Lower leg skin (tissue), 4 donors: ENCODE results near the gene KLHL10. TPM values are rescaled to one million over a fixed set of nuclear protein-coding genes. Genes with fewer than 3 reads are reported as not detected.

ENCODE experiments used
- DNase-seq, 2 donors: peaks; one replicate each; pipeline ENCODE4 v3.0.0-alpha.2; 2019; ENCODE audit warnings: low spot score in 2 of 2
- H3K4me3 ChIP-seq: fragments of 200-600 bp; sonication (generic); 2 replicates; pipeline ENCODE4 v1.5.1; 2017; ENCODE audit warnings: mild to moderate bottlenecking, low read depth; ENCODE audit not compliant: poor library complexity, severe bottlenecking
- CTCF ChIP-seq, 3 donors: fragments of 450-650 bp; IDR thresholded peaks; one replicate each; pipeline ENCODE4 v1.5.1; 2016; ENCODE audit warnings: antibody characterized with exemption in 3 of 3, mild to moderate bottlenecking in 3 of 3, moderate library complexity in 2 of 3
- POLR2A ChIP-seq, 2 donors: fragments of 450-650 bp; IDR thresholded peaks; one replicate each; pipeline ENCODE4 v1.6.1; 2016 to 2017; ENCODE audit warnings: antibody characterized with exemption in 2 of 2, mild to moderate bottlenecking in 1 of 2, moderate library complexity in 1 of 2
- WGBS, 2 donors: methylation state at CpG; one replicate each; pipeline ENCODE4 v1.1.5; 2018; 5-methylcytosine and 5-hydroxymethylcytosine counted together
- intact Hi-C: fragments of 100-400 bp; cut with DNase I; formaldehyde crosslinking; loops from one replicate; pipeline ENCODE4 v1.15.0; 2023; ENCODE audit warnings: low total_unique reads
- total RNA-seq, 4 donors: library from RNA; depleted of rRNA; stranded (reverse); fragments of >200 nt; gene quantifications; one replicate each; pipeline ENCODE4 v1.1.0, GENCODE V29; 2016

KLHL10 gene
- total RNA-seq, 4 donors from 2014 or later = not detected

GRCh38 chr17:41813152-41813680 is 24.4 kb upstream of the KLHL10 start:
- no peak for DNase-seq
- intact Hi-C loops = no loop called here
- WGBS, 2 donors = 27 to 30% methylated on average over 11 to 12 of the region's 12 CpGs
- TF ChIP-seq POLR2A (IDR thresholded peaks at IDR 0.05) (no peak), CTCF (IDR thresholded peaks at IDR 0.05) (no peak)
- H3K4me3 ChIP-seq = no peak overlapping the region

GRCh38 chr17:41813699-41814124 is 23.9 kb upstream of the KLHL10 start:
- intact Hi-C loops = no loop called here
- 66 to 69% methylated on average over 9 of the region's 9 CpGs for WGBS, 2 donors

GRCh38 chr17:41814195-41814594 is 23.4 kb upstream of the KLHL10 start:
- 43 to 50% methylated on average over 1 of the region's 1 CpG for WGBS, 2 donors
- intact Hi-C loops = no loop called here
- TF ChIP-seq CTCF (IDR thresholded peaks at IDR 0.05) (no peak), POLR2A (IDR thresholded peaks at IDR 0.05) (no peak)
- no peak overlapping the region for H3K4me3 ChIP-seq
- no peak for DNase-seq

More at GRCh38 chr17:41813699-41814124, 23.9 kb upstream of the KLHL10 start:
- TF ChIP-seq CTCF (IDR thresholded peaks at IDR 0.05) (no peak), POLR2A (IDR thresholded peaks at IDR 0.05) (no peak)
- DNase-seq = no peak
- no peak overlapping the region for H3K4me3 ChIP-seq

- DNase-seq = no peak
- intact Hi-C loops = no loop called here
- WGBS, 2 donors = 94 to 95% methylated on average over 20 to 22 of the region's 23 CpGs
- TF ChIP-seq POLR2A (IDR thresholded peaks at IDR 0.05) (no peak), CTCF (IDR thresholded peaks at IDR 0.05) (no peak)
- no peak overlapping the region for H3K4me3 ChIP-seq
Observed at GRCh38 chr17:41816637-41817320, 20.8 kb upstream of the KLHL10 start.

- WGBS, 2 donors = 94 to 99% methylated on average over 20 of the region's 20 CpGs
- intact Hi-C loops = no loop called here
- TF ChIP-seq CTCF (IDR thresholded peaks at IDR 0.05) = no peak
- TF ChIP-seq POLR2A (IDR thresholded peaks at IDR 0.05) = no peak
Observed at GRCh38 chr17:41818024-41818423, 19.6 kb upstream of the KLHL10 start.

More at GRCh38 chr17:41818024-41818423, 19.6 kb upstream of the KLHL10 start:
- H3K4me3 ChIP-seq = no peak overlapping the region
- no peak for DNase-seq
